CD4-positive, alpha-beta T cell (primary cell): Measurements from ENCODE around the gene REV3L. TPM values are rescaled to one million over a fixed set of nuclear protein-coding genes. Genes with fewer than 3 reads are reported as not detected.

ENCODE experiments used
- ATAC-seq: fragments of 200-7000 bp; cut with Tn5 transposase; one replicate; pipeline ENCODE4 v1.10.0; 2022; ENCODE audit warnings: mild to moderate bottlenecking; ENCODE audit not compliant: poor library complexity
- CTCF ChIA-PET: fragments of 350-600 bp; sonication (Branson Sonifier 250); formaldehyde crosslinking; loops from one replicate; lab custom pipeline; 2021; ENCODE audit warnings: antibody characterized with exemption, inconsistent platforms; lab: Charles Lee
- POLR2A ChIA-PET: fragments of 350-600 bp; sonication (Branson Sonifier 250); formaldehyde crosslinking; loops from one replicate; lab custom pipeline; 2021; ENCODE audit warnings: antibody characterized with exemption, inconsistent platforms; lab: Charles Lee
- DNase-seq, 14 experiments: peaks; one replicate each; pipeline ENCODE4 v3.0.0-alpha.2; 2013 to 2020; ENCODE audit warnings: mixed read lengths in 2 of 14
- H3K27ac ChIP-seq, 2 donors: one replicate each; pipeline versions ENCODE4 v1.5.1 to v1.7.0; 2013; ENCODE audit warnings: low read length in 2 of 2, low read depth in 1 of 2, mild to moderate bottlenecking in 1 of 2
- H3K27me3 ChIP-seq, 2 experiments: 1 replicate in 1 of 2; 2 replicates in 1 of 2; pipeline versions ENCODE4 v1.6.1 to v1.7.0; 2013; ENCODE audit warnings: low read length in 2 of 2, control low read depth in 1 of 2, mild to moderate bottlenecking in 1 of 2, moderate library complexity in 1 of 2; ENCODE audit not compliant: insufficient read depth in 2 of 2, control insufficient read depth in 1 of 2
- H3K36me3 ChIP-seq: one replicate; pipeline ENCODE4 v1.6.1; 2013; ENCODE audit warnings: low read length, control low read depth; ENCODE audit not compliant: insufficient read depth
- H3K4me1 ChIP-seq: one replicate; pipeline ENCODE4 v1.6.1; 2013; ENCODE audit warnings: low read length, control low read depth; ENCODE audit not compliant: insufficient read depth
- H3K4me3 ChIP-seq: one replicate; pipeline ENCODE4 v1.5.1; 2013; ENCODE audit warnings: mild to moderate bottlenecking, low read length, moderate library complexity
- H3K9me3 ChIP-seq, 2 experiments: 1 replicate in 1 of 2; 2 replicates in 1 of 2; pipeline versions ENCODE4 v1.6.1 to v1.7.0; 2013; ENCODE audit warnings: low read length in 2 of 2, mild to moderate bottlenecking in 2 of 2, control low read depth in 1 of 2, moderate library complexity in 1 of 2; ENCODE audit not compliant: control insufficient read depth in 1 of 2, insufficient read depth in 1 of 2
- H3K27ac Mint-ChIP-seq: one replicate; pipeline ENCODE4 v1.8.0; 2020; ENCODE audit warnings: mixed read lengths
- H3K27me3 Mint-ChIP-seq: one replicate; pipeline ENCODE4 v1.8.0; 2021; ENCODE audit warnings: mixed read lengths
- H3K36me3 Mint-ChIP-seq: one replicate; pipeline ENCODE4 v1.8.0; 2021; ENCODE audit warnings: low read depth, mixed read lengths
- H3K4me1 Mint-ChIP-seq: one replicate; pipeline ENCODE4 v1.8.0; 2021; ENCODE audit warnings: low read depth, mixed read lengths
- H3K4me3 Mint-ChIP-seq: one replicate; pipeline ENCODE4 v1.8.0; 2020; ENCODE audit warnings: mild to moderate bottlenecking, mixed read lengths
- H3K9me3 Mint-ChIP-seq: one replicate; pipeline ENCODE4 v1.8.0; 2020; ENCODE audit warnings: mixed read lengths
- CTCF ChIP-seq: fragments of 200-600 bp; IDR thresholded peaks from one replicate; pipeline ENCODE4 v1.8.0; 2022; ENCODE audit warnings: antibody characterized with exemption, mild to moderate bottlenecking
- intact Hi-C, 2 experiments: fragments of 100-400 bp; cut with DNase I in 1 of 2; cut with micrococcal nuclease in 1 of 2; formaldehyde crosslinking; loops; one replicate each; pipeline versions ENCODE4 v1.15.1 to v1.9.0; 2023 to 2025; cut with DNase I, micrococcal nuclease
- total RNA-seq, 174 experiments: library from RNA in 2 of 174; stranded (reverse) in 2 of 174; gene quantifications; one replicate each; pipeline ENCODE4 v1.2.3 and lab custom pipeline; 2021 to 2026

Gene REV3L
- total RNA-seq, 2 experiments from 2014 or later: 17.0 to 20.6 TPM

DNA sequence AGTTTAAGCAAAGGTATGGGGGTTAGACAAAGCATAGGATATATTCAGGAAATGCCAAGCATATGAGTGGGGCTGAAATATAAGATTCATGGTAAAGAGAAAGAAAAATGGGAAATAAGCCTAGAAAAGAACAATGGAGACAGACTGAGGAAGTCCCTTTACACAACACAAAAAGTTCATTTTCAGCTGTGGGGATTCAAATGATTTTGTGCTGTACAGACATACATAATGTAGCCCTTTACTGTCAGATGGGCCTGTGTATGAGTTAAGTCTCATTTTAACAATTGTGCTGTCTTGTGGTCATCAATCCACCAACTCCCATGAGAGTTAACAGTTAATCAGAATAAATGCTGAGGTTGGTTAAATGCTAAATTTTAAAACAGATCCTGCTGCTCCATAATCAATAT lies 37.2 kb downstream of the REV3L start:
- ATAC-seq (no peak), DNase-seq (no peak)
- Mint-ChIP-seq H3K9me3 (no peaks in the 10 kb centered on the region), H3K4me3 (no peak overlapping the region), H3K4me1 (peaks cover 60% of the 10 kb centered on the region), H3K27ac (no peak overlapping the region), H3K36me3 (peaks cover 13% of the 10 kb centered on the region), H3K27me3 (no peaks in the 10 kb centered on the region)
- CTCF ChIA-PET: interaction anchor here (1.2 kb wide), 1 partner anchor 18 kb away, joined by 3 read pairs; no protein-coding TSS in a partner anchor
- no peaks in the 10 kb centered on the region for H3K36me3 ChIP-seq
- intact Hi-C loops: no loop called here
- H3K27ac ChIP-seq: no peak overlapping the region
- no peak for TF ChIP-seq CTCF
- no peaks in the 10 kb centered on the region for H3K9me3 ChIP-seq
- H3K4me3 ChIP-seq: no peak overlapping the region
- no peaks in the 10 kb centered on the region for H3K27me3 ChIP-seq
- POLR2A ChIA-PET: no interaction called here
- H3K4me1 ChIP-seq: no peaks in the 10 kb centered on the region

GRCh38 chr6:111444794-111445193 lies 38.2 kb downstream of the REV3L start:
- H3K27ac ChIP-seq: no peak overlapping the region

GRCh38 chr6:111441678-111442243 lies 41.3 kb downstream of the REV3L start:
- Mint-ChIP-seq H3K27ac (peak overlapping the region; percentile 2), H3K9me3 (no peaks in the 10 kb centered on the region), H3K4me3 (no peak overlapping the region), H3K27me3 (no peaks in the 10 kb centered on the region), H3K4me1 (peaks cover 54% of the 10 kb centered on the region), H3K36me3 (peaks cover 6% of the 10 kb centered on the region)
- TF ChIP-seq CTCF: no peak
- POLR2A ChIA-PET: no interaction called here
- no peaks in the 10 kb centered on the region for H3K27me3 ChIP-seq
- H3K27ac ChIP-seq: no peak overlapping the region
- intact Hi-C loops: no loop called here
- H3K4me1 ChIP-seq: no peaks in the 10 kb centered on the region
- H3K9me3 ChIP-seq: no peaks in the 10 kb centered on the region
- H3K4me3 ChIP-seq: no peak overlapping the region
- DNase-seq: peak in 2 of 14 experiments; percentile 26 to 38
- no peak for ATAC-seq
- no peaks in the 10 kb centered on the region for H3K36me3 ChIP-seq
- CTCF ChIA-PET: no interaction called here

More at GRCh38 chr6:111444794-111445193, 38.2 kb downstream of the REV3L start:
- Histone ChIP-seq H3K4me1 (no peaks in the 10 kb centered on the region), H3K27me3 (no peaks in the 10 kb centered on the region), H3K36me3 (no peaks in the 10 kb centered on the region), H3K9me3 (no peaks in the 10 kb centered on the region), H3K4me3 (no peak overlapping the region)
- no peak overlapping the region for H3K4me3 Mint-ChIP-seq
- ChIA-PET POLR2A (no interaction called here), CTCF (interaction anchor here (1.2 kb wide), 1 partner anchor 19 kb away, joined by 3 read pairs; no protein-coding TSS in a partner anchor)
- no peaks in the 10 kb centered on the region for H3K27me3 Mint-ChIP-seq
- peaks cover 13% of the 10 kb centered on the region for H3K36me3 Mint-ChIP-seq
- H3K27ac Mint-ChIP-seq: no peak overlapping the region
- intact Hi-C loops: no loop called here
- no peaks in the 10 kb centered on the region for H3K9me3 Mint-ChIP-seq
- H3K4me1 Mint-ChIP-seq: peaks cover 60% of the 10 kb centered on the region
- no peak for ATAC-seq
- no peak for TF ChIP-seq CTCF
- DNase-seq: no peak
